Midbrain (tissue), 1 donor: Measurements from ENCODE around the gene SCYL3.
"Not testable (repeated sequence)": the region's sequence is repeated elsewhere in the genome, so short reads cannot be mapped to it uniquely, and the experiment has no call there.

Experiments used
- DNase-seq: peaks from one replicate; lab custom pipeline; 2025; lab: John Stamatoyannopoulos, UW

SCYL3 gene

DNA sequence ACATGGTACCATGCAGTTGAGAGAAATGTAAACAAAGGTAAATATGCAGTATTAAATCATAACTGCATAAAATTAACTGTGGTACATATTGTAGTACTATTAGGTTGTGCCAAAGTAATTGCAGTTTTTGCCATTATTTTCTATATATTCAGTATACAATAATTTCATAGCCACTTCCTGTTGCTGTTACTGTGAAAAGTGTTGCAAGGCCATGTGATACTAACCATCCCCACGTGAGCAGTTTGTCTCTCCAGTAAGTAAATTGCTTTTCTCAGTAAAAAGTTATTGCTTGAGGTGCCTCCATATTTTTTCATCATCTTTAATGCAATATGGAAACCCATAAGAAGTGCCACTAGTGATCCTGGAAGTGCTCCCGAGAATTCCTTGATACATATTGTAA, 79.4 kb downstream of the SCYL3 start:
- DNase-seq = no peak

- no peak for DNase-seq
These were observed 81.6 kb downstream of the SCYL3 start for GRCh38 chr1:169812131-169812530.

GRCh38 chr1:169811418-169812035, 82.2 kb downstream of the SCYL3 start:
- DNase-seq = not testable (repeated sequence)

- DNase-seq = peak; percentile 12
These were observed 84.2 kb downstream of the SCYL3 start for GRCh38 chr1:169809370-169810095.

- DNase-seq = no peak
These were observed 88.8 kb downstream of the SCYL3 start for GRCh38 chr1:169804941-169805340.

DNA sequence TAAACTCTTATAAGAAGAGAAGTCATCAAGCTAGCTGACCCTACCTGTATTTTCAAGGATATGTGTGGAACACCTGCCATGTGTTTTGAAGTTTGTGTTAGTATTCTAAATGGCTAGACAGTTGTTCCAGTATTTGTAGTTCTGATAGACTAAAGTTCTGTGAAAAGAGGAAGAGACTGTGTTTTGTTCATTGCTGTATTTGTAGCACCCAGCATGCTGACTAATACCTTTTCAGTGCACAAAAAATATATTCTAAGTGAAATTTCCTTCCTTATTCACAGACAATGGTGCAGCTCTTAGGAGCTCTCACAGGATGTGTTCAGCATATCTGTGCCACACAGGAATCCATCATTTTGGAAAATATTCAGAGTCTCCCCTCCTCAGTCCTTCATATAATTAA, 90.8 kb downstream of the SCYL3 start:
- peak; percentile 8 for DNase-seq
